ENCODE measurements around the gene ISLR.

Gene ISLR

GRCh38 chr15:74172701-74173379 lies 670 bp upstream of the ISLR start:
- no peak for DNase-seq (ENCODE audit: low spot score)

- no peak for DNase-seq (ENCODE audit: low spot score)
Observed at GRCh38 chr15:74174219-74174957, 878 bp downstream of the ISLR start.

- DNase-seq (ENCODE audit: low spot score), result no peak
Observed at GRCh38 chr15:74174958-74175253, 1.4 kb downstream of the ISLR start.

DNA sequence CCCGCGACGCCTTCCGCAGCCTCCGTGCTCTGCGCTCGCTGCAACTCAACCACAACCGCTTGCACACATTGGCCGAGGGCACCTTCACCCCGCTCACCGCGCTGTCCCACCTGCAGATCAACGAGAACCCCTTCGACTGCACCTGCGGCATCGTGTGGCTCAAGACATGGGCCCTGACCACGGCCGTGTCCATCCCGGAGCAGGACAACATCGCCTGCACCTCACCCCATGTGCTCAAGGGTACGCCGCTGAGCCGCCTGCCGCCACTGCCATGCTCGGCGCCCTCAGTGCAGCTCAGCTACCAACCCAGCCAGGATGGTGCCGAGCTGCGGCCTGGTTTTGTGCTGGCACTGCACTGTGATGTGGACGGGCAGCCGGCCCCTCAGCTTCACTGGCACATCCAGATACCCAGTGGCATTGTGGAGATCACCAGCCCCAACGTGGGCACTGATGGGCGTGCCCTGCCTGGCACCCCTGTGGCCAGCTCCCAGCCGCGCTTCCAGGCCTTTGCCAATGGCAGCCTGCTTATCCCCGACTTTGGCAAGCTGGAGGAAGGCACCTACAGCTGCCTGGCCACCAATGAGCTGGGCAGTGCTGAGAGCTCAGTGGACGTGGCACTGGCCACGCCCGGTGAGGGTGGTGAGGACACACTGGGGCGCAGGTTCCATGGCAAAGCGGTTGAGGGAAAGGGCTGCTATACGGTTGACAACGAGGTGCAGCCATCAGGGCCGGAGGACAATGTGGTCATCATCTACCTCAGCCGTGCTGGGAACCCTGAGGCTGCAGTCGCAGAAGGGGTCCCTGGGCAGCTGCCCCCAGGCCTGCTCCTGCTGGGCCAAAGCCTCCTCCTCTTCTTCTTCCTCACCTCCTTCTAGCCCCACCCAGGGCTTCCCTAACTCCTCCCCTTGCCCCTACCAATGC lies 2.0 kb downstream of the ISLR start:
- DNase-seq (ENCODE audit: low spot score), result no peak

GRCh38 chr15:74176262-74177214 lies 3.0 kb downstream of the ISLR start:
- no peak for DNase-seq (ENCODE audit: low spot score)

GRCh38 chr15:74178326-74179100 lies 5.0 kb downstream of the ISLR start:
- DNase-seq (ENCODE audit: low spot score), result no peak

- DNase-seq (ENCODE audit: low spot score), result peak; percentile 56
Observed at GRCh38 chr15:74179101-74179841, 5.8 kb downstream of the ISLR start.

- no peak for DNase-seq (ENCODE audit: low spot score)
Observed at GRCh38 chr15:74179983-74180880, 6.7 kb downstream of the ISLR start.

GRCh38 chr15:74180881-74181602 lies 7.5 kb downstream of the ISLR start:
- DNase-seq (ENCODE audit: low spot score), result no peak

- no peak for DNase-seq (ENCODE audit: low spot score)
Observed at GRCh38 chr15:74182131-74182530, 8.6 kb downstream of the ISLR start.

- DNase-seq (ENCODE audit: low spot score), result no peak
Observed at GRCh38 chr15:74184582-74185091, 11.1 kb downstream of the ISLR start.

DNA sequence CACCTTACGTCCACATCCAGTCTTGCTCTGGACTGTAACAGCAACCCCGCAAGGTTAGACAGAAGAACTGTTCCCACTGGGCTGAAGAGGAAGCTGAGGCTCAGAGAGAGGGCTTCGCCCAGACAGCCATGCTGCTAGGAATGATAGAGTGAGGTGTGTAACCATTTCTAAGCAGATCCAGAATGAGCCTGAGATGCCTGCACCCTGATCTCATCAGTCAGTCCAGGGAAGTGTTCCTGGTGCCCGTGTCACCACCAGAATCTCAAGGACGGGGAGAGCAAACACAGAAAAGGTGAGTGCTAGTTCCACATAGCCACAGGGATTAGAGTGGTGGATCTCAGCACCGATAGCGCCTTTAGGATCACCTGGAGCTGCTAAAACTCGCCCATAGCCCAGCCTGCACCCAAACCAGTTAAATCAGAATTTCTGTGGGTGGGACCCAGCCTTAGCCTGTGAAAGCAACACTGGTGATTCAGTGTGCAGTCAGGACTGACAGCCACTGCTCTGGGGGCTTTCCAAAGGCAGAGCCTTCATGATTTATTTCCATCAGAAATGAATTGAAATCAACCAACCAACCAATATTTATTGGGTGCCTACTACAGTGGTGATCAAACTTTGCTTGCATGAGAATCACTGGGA lies 12.3 kb downstream of the ISLR start:
- no peak for DNase-seq (ENCODE audit: low spot score)

- no peak for DNase-seq (ENCODE audit: low spot score)
Observed at GRCh38 chr15:74188216-74188615, 14.7 kb downstream of the ISLR start.

GRCh38 chr15:74191798-74192197 lies 18.3 kb downstream of the ISLR start:
- no peak for DNase-seq (ENCODE audit: low spot score)

GRCh38 chr15:74192751-74193150 lies 19.2 kb downstream of the ISLR start:
- DNase-seq (ENCODE audit: low spot score), result no peak

GRCh38 chr15:74193299-74193718 lies 19.8 kb downstream of the ISLR start:
- peak; percentile 38 for DNase-seq (ENCODE audit: low spot score)

DNA sequence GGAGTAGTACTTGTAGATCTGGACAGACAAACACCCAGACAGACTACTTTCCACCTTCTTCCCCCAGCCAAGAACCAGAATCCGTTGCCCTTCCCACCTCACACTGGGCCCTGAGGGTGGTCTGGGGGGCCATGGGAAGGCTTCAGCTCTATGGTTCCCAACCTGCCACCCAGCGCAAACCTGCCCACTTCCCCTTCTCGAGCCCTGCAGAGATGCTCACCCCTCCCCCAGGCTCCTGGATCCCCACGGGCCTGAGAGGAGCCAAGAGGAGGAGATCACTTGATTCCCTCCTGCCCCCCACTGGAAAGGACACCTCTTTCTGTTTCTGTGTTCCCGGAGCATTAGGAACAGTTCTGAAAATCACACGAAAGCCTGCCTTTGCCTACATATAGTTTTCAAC lies 20.4 kb downstream of the ISLR start:
- no peak for DNase-seq (ENCODE audit: low spot score)

Measured in LoVo (cell line).